HG02571 (cell line): ENCODE results near the gene BAHCC1.
A peak's percentile ranks its signal among the peaks of the same experiment; 100 is the strongest.

Experiments
- ATAC-seq: cut with Tn5 transposase; IDR thresholded peaks from one replicate; pipeline ENCODE4 v1.9.1; 2021; ENCODE audit warnings: mild to moderate bottlenecking, moderate library complexity; ENCODE audit not compliant: unreplicated experiment

BAHCC1 gene

DNA sequence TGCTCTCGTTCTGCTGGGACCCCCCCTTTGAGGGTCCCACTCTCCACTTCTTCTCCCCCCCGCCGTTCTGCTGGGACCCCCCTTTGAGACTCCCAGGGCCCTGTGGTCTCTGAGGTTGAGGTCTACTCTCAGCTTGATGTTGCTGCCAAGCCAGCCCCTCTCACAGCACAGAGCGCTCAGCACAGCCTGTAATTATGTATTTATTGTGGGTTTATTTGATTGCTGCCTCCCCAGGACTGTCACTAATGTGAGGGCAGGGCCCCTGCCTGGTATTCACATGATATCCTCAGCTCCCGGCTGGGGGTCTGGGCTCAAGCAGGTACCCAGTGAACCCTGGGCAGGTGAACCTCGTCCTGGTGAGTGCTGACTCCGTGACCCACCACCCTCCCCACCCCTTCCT lies 81.9 kb downstream of the BAHCC1 start:
- ATAC-seq: no peak

DNA sequence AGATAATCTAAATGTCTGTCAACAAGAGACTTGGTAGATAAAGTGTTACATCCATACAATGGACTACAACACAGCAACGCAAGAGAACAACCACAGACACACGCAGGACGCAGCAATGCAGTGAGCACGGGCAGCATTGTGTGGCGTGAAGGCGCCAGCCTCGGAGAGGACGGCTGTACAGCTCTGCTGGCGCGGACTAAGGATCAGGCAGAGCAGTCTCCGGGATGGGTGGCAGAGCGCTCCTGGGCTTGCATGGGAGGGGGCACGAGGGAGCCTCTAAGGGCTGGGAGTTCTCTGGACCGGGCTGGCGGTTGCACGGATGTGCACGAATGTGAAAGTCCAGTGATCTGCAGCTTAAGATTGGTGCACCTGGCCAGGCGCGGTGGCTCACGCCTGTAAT lies 82.9 kb downstream of the BAHCC1 start:
- no peak for ATAC-seq

DNA sequence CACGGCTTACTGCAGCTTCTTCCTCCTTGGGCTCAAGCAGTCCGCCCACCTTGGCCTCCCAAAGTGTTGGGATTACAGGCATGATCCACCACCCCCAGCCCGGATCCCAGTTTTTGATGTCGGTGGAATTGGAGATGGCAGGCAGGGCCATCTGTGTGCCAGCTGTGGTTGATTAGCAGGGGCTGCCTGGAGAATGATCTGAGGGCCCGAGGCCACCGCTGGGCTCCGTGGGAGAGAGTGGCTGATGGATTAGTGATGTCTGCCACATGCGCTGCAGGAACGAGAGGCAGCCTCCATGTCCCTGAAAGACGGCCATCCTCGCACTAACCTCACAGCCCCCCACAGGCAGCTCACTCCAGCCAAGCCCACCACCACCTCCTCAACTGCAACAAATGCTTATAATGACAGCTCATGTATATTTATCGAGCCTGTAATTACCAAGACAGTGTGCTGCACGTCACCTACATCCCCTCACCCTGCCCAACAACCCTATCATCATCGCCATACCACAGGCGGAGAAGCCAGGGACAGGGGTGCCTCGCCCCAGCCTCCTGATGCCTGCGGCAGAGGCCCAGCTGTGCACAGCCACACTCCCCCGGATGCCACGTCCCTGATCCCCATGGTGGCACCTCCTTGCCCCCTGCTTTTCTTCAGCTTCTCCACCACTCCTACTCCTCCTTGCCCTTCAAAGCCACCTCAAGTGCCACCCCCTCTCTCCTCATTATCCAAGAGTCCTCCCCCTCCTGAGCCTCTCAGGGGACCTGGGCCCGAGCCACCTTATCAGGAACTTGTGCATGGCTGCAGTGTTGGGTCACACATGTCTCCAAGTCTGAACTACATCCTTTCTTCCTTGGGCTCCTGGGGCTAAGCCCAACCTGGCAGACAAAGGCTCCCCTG lies 84.2 kb downstream of the BAHCC1 start:
- ATAC-seq: no peak

DNA sequence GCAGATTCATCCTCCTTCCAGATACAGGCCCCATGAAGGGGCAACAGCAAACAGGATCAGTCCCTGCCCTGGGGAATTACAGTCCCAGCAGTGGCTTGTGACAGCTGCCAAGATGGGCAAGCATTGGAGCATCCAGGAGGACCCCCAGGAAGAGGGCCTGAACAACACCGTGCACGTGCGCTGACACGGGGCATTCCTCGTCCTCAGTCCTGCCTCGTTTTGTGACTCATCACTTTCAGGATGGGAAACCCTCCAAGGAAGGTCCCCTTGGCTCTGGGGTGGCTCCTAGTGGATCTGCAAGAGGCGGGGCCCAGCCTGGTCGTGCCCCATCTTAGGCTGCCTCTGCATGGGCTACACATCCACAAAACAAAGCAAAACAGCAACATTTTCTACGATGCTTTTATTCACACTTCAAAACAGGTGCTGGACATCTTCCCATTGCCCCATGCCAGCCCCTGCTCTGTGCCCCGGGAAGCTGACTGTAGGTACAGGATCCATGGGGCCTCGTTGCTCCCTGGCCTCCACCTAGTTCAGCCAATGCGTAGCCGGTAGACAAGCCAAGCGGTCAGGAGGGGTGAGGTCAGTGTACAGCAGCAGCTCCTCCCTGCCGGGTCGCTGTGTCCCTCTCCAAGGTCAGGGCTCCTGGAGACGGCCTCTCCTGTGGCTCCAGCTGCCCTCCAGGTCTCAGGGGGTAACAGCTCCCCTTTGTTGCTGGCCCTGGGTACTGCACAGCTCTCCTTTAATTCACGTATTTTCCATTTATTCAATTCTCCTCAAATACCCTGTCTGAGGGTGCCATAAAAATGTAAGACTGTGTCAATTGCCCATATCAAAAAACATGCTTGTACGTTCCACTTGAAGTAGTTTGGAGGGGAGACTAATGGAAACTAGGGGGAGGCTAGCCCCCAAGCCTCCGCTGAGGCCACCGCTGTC lies 85.1 kb downstream of the BAHCC1 start:
- no peak for ATAC-seq

DNA sequence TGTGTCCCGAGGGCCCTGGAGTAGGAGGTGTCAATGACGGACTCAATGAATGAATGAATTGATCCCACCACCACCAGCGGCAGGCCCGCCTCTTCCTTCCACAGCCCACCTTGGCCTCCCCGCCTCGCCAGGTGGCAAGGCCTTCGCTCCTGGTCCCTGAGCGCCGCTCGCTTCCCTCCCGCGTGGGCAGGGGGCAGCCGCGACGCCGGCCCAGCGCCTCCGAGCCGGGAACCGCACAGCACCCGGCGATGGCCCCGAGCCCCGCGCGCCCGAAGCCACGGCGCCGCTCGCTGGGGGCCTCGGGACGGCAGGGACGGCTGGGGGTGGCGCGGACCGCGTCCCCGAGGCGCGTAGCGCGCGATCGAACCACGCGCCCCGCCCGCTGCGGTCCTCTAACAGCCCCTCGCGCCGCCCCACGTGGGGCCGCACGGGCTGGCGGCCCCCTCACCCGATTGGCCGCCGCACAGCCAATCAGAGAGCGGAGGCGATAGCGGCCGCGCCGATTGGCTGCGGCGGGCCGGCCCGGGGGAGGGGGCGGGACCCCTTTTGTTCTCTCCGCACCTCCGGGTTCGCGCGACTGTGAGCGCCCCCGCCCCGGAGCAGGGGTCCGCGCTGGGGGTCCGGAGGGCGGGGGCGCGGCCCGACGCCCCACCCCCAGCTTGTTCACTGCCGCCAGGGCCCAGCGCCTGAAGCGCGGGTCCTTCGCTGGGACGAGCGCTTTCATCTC lies 86.0 kb downstream of the BAHCC1 start:
- no peak for ATAC-seq

DNA sequence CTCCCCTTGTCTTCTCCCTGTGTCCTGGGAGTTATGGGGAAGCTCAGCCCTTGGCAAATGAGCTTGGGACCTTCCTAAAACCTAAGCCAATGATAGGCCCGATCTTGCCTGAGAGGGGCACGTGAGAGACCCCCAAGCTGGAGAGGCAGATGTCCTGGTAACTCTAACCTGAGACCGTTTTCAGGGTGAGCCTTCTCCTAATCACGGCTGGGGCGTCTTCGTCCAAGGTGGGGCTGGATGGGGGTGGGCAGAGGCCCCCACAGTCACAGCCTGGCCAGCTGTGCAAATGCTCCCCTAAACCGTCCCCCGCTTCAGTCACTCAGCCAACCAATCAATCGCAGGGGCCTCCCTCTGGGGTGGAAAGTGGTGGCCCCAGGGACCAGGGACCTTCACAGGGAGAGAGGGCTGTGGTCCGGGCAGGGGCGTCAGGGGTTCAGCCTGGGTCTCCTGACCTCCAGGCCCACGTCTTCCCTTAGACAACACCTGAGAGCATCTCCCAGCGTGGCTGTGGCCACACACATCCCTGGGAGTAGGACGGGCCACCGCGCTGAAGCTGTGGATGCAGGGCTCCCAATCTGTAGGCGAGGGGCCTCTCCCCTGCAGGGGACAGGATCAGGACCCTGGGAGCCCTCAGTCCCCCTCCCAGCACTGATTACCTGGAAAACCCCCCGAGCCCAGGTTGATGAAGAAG lies 86.7 kb downstream of the BAHCC1 start:
- ATAC-seq: no peak

DNA sequence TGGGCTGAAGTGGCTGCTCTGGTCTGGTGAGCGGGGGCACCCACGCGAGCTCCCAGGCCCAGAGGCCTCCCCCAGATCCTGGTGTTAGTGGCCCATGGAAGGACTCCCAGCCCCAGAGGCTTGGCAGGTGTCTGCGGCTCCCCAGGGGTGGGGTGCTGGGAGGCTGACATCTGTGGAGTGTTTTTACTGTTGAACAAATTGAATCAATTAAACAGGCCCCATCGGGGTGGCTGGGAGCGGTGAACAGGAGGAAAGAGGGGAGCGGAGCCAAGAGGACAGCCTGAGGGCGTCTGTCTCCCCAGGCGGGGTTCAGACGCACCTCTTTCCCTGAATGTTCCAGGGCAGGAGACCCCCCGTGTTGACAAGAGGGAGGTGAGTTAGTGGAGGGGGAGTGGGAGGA lies 87.4 kb downstream of the BAHCC1 start:
- no peak for ATAC-seq

DNA sequence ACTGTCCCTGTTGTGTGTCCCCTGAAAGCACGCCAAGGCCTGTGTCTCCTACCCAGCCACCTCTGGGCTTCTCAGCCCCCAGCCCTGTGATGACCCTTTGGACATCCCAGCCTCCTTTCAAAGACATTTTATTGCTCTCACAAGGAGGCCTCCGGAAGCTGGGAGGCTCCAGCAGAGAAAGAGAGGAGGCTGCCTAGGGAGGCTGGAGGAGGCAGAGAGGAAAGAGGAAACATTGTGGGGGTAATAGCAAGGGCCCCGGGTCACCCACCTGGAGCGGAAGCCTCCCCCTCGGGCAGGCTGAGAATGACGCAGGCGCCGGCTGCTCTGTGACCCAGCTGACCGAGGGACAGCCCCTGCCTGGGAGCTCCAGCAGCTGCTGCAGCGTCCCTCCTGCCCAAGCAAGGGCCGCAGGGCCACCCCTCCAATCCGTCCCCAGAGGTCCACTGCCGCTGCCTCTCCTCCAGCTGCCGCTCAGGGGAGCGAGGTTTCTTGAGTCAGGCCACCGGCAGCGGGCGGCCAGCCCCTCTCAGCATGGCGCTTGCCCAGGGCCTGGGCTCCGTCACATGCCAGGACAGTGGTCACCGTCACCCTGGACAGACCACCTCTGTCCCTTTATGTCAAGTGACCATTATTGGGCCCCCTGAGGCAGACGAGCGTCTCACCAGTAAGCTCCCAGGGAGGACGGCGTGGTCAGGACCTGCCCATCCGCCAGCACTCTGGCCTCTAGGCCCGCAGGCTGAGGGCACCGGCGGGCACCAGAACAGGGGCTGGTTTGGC lies 88.0 kb downstream of the BAHCC1 start:
- no peak for ATAC-seq

DNA sequence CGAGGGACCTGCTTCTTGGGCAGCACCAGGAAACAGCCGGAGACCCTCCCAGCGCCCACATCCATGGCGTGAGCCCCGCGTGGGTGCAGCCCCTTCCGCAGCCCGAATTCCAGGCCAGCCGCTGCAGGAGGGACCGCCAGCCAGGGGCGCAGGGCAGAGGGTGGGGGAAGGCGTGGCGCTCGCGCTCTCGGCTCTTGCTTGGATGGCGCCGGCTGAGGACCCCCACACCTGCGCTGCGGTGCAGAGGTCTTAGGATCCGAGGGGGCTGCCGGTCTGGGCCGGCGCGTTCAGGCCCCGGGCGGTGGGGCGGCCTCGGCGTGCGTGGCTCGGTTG lies 88.6 kb downstream of the BAHCC1 start:
- no peak for ATAC-seq

DNA sequence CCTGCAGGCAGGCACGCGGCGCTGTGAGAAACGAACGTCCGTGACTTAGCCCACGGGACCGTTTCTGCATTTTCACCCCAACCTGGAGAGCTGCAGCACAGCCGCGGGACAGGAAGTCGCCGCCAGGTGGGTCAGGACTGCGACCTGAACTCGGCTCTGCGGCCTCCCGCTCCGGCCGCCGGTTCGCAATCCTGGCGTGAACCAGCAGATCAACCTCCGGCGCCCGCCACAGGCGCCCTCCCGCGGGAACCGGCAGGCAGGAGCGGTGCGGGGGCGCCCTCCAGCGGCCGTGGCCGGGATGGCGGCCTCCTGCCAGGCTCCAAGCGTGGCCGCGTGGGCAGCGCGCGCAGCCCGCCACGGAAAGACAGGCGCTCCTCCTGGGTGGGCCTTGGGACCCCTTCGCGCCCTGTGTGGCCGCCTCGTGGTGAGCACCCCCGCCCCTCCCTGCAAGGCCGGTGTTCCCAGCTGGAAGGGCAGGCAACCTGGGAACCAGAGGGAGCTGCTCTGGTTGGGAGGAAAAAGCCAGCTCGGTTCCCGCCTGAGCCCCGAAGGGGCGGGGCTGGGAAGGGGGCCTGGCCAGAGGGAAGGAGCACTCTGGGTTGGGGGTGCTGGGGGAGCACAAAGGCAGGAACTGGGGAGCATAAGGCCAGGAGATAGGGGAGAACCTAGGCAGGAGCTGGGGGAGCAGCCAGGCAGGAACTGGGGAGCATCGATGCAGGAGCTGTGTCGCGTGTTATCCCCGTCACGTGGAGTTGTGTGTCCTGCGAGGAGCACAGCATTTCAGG lies 89.1 kb downstream of the BAHCC1 start:
- ATAC-seq: peak; percentile 42

DNA sequence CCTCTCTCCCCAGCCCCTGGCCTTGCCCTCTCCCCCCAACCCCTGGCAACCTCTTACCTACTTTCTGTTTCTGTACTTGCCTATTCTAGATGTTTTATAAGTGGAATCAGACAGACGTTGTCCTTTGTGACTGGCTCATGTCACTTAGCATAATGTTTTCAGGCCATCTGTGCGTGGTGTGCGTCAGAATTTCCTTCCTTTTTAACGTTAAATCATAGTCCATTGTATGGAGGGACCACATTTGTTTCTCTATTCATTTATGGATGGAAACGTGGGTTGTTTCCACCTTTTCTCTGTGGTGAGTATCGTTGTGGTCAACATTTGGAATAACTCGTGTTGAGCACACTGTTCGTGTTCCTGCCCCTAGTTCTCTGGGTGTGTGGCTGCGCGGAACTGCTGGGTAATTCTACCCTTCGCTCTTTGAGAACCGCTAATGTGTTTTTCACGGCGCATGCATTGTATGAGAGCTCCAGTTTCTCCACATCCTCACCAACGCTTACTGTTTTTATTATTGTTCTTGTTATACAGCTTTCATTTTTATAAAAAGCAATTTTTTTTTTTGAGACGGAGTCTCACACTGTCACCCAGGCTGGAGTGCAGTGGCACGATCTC lies 91.0 kb downstream of the BAHCC1 start:
- ATAC-seq: no peak

DNA sequence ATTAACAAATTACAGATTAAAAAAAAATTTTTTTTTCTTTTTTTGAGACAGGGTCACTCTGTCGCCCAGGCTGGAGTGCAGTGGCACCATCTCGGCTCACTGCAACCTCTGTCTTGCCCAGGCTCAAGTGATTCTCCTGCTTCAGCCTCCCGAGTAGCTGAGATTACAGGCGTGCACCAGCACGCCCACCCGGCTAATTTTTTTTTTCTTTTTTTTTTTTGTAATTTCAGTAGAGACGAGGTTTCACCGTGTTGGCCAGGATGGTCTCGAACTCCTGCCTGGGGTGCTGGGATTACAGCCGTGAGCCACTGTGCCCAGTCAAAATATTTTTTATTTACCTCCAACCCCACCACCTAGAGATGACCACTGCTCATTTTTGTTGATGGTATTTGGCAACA lies 91.8 kb downstream of the BAHCC1 start:
- no peak for ATAC-seq

DNA sequence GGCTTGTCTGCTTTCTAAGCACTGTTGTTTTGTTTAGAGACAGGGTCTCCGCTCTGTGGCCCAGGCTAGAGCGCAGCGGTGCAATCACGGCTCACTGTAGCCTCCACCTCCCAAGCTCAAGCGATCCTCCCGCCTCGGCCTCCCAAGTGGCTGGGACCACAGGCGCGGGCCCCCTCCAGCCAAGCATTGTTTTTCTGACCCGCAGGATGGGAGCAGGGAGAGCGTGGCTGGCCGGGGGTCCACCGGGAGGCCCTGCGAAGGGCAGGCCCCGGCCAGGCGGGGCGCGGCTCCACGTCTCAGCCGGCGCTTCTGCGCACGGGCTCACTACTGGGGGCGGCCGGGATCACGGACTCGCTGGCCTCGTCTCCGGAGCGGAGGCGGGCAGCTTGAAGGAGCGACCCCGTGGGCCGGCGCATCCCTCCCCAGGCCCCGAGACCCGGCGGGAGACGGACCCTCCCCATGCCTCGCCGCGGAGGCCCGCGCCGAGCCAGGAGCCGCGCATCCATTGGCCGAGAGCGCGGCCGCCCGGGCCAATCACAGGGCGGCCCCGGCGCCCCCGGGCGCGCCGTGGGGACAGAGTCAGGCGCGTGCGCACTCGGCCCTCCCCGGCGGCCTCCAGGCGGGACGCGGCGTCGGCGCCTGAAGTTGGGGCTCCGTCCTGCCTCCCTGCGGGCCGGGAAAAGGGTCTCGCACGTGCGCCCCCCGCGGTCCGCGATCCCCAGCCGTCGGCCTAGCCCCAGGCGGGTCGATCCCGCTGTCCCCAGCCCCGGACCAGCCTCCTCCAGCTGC lies 92.4 kb downstream of the BAHCC1 start:
- peak; percentile 55 for ATAC-seq

DNA sequence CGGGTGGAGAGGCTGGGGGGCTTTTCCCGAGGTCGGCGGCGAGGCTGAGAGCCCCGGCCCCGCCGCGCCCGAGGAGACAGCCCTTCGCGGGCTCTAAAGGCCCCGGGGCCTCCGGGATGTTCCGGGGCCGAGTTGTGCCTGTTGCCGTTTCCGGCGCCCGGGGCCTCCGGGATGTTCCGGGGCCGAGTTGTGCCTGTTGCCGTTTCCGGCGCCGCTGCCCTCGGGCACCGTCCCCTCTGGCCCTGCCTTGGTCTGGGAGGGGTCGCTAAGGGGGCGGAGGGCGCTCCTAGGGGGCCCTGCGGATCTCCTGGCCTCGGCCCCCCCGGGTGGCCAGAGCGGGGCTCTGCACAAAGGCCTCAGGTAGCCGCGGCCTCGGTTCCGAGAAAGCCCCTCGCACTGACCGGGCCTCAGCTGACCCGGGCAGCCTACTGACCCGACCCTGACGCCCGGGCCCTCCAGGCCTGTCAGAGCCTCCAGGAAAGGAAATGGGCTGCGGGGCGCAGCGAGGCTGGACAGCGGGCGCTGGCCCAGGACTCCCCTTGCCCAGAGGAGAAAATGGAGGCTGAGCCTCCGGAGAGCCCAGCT lies 93.1 kb downstream of the BAHCC1 start:
- ATAC-seq: no peak

DNA sequence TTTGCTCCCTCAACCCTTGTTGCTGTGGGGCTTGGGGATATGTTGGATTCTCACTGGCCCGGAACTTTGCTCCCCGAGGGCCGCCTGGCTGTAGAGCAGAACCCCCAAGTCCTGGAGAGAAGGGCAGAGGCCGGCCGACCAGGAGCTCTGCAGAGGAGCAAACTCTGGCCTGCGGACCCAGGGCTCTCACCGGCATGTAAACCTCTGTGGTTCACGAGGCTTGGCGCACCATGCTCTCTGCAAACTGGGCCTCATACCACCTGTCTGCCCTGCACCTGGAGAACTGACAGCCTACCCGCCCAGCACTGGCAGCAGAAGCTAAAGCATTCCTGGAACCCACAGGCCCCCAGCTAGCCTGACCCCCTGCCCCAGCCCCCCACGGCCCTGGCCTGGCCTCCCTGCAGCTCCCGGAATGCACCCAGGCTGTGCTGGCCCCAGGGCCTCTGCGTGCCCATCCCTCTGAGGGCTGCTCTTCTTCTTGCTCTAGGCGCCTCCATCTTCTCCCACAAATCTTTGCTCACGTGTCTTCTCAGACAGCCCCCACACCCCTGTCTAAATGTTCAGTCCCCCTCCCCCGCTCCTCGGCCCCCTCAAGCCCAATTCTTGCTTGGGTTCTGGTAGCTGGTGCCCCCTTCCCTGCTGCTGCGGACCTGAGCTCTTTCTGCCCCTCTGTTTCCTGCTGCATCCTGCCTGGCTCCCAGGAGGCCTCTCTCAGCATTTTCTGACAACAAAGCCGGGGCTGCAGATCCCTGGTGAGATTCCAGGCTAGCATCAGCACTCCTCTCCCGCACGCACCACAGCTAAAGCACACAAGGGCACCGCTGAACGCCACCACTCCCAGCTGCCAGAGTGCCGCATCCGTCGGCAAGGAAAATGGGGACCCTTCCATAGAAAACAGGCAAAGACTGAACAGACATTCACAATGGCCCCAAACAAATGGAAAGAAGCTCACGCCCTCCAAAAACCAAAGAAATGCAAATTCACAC lies 94.0 kb downstream of the BAHCC1 start:
- no peak for ATAC-seq
